Activated CD8-positive, alpha-beta memory T cell treated with anti-CD3 and anti-CD28 coated beads for 36 hours (primary cell): ENCODE results near the gene TOX4. TPM values are rescaled to one million over a fixed set of nuclear protein-coding genes. Genes with fewer than 3 reads are reported as not detected.

ENCODE experiments used
- total RNA-seq, 2 experiments: library from RNA; stranded (reverse); gene quantifications; one replicate each; pipeline ENCODE4 v1.2.3, GENCODE V29; 2021

Gene TOX4
- total RNA-seq, 2 experiments from 2014 or later, result 73.6 to 76.2 TPM

Other genes with a start within 250 kb of the TOX4 start
- 1,000 to 10,000 TPM; 1,162 to 1,180 TPM for gene HNRNPC, start 207.8 kb upstream of the TOX4 start, total RNA-seq
- not detected for gene RPGRIP1, start 197.1 kb upstream of the TOX4 start, total RNA-seq
- 100 to 1,000 TPM; 207 to 214 TPM for gene SUPT16H, start 93.2 kb upstream of the TOX4 start, total RNA-seq
- gene CHD8, start 21.1 kb upstream of the TOX4 start, total RNA-seq, result 10 to 100 TPM; 85.5 to 90.9 TPM
- gene RAB2B, start 236 bp upstream of the TOX4 start, total RNA-seq, result 10 to 100 TPM; 17.2 to 23.1 TPM
- gene METTL3, start 34.1 kb downstream of the TOX4 start, total RNA-seq, result 10 to 100 TPM; 64.2 to 64.9 TPM
- gene SALL2, start 49.2 kb downstream of the TOX4 start, total RNA-seq, result 1 to 10 TPM; 2.9 to 3.1 TPM
- gene OR10G3, start 102.9 kb downstream of the TOX4 start, total RNA-seq, result not detected
- gene OR10G2, start 157.7 kb downstream of the TOX4 start, total RNA-seq, result not detected
- gene OR4E2, start 176.6 kb downstream of the TOX4 start, total RNA-seq, result not detected
- not detected for gene OR4E1, start 196.6 kb downstream of the TOX4 start, total RNA-seq